HG03457 (cell line): ENCODE results near the gene AQP7.
"Not testable (repeated sequence)": the region's sequence is repeated elsewhere in the genome, so short reads cannot be mapped to it uniquely, and the experiment has no call there.

Experiments
- ATAC-seq: cut with Tn5 transposase; IDR thresholded peaks from one replicate; pipeline ENCODE4 v1.9.1; 2021; ENCODE audit warnings: moderate number of reproducible peaks; ENCODE audit not compliant: unreplicated experiment

Gene AQP7

GRCh38 chr9:33377089-33377715 lies 25.2 kb downstream of the AQP7 start:
- no peak for ATAC-seq

- no peak for ATAC-seq
These were observed 26.5 kb downstream of the AQP7 start for GRCh38 chr9:33375841-33376321.

- ATAC-seq: no peak
These were observed 27.0 kb downstream of the AQP7 start for GRCh38 chr9:33375238-33375840.

- no peak for ATAC-seq
These were observed 27.6 kb downstream of the AQP7 start for GRCh38 chr9:33374634-33375237.

- ATAC-seq: no peak
These were observed 28.2 kb downstream of the AQP7 start for GRCh38 chr9:33374190-33374589.

DNA sequence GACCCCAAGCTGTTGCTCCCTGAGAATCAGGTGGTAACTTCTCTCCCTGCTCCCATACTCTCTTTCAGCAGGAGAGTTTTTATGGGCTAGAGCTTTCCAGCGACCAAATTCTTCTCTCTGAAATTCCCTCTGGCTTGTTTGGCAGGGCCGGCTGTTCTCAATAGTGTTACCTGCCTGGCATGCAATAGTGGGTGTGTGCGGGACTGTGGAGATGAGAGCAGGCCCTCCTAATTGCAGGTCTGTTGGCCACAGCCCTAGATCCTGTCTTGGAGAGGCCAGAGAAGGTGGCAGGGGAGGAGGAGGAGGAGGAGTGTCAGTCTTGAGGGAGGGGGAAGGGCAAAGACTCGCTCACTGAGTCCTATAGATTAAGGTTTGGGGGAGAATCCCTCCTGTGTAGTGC lies 29.5 kb downstream of the AQP7 start:
- no peak for ATAC-seq

DNA sequence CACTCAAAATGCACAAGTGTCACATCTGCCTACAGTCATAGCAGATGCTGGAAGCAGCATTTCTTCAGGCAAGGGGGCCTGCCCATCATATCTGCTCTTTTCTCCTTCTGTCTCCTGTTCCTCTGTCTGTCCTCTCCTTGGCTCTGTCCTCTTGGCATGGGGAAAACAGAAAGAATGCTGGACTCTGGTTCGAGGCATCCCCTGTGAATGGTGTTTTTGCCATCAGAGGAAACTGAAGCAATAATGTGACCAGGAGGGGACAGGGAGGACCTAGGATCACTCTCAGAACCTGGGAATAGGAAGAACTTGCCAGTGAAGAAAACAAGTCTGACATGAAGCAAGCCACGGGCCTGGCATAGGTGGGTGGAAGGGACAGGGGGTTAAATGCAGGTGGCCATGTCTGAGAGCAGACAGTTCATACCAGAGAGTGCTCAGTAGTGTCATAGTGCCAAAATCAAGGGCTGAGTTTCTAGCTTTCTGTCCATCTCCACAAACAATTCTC lies 35.3 kb downstream of the AQP7 start:
- ATAC-seq: no peak

DNA sequence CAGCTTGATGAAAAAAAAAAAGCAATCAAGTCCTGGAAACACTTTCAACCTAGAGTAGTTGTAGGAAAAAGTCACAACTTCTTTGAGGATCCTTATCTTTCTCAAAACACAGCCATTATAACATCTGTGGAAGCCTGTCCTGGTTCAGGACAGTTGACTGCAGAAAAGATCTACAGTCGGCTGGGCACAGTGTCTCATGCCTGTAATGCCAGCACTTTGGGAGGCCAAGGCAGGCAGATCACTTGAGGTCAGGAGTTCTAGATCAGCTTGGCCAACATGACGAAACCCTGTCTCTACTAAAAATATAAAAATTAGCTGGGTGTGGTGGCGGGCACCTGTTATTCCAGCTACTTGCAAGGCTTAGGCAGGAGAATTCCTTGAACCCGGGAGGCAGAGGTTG lies 37.6 kb downstream of the AQP7 start:
- not testable (repeated sequence) for ATAC-seq

DNA sequence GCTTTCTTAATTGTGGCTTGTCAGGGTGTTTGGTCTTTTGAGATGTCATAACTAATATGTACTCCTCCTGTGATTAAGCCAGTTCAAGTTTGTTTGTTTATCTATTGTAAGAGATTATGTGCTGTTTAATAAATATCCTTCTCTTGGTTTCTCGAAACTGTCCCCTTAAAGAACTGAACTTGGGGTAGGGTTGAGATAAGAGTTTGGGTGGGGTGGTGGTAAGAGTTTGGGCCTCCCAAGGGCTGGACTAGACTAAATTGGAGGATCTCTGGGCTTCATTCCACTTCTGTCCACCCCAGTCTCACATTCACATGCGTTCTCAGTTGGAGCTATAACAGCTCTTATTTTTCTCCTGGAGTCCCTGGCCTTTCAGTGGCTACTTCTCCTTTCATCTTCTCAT lies 38.2 kb downstream of the AQP7 start:
- no peak for ATAC-seq

DNA sequence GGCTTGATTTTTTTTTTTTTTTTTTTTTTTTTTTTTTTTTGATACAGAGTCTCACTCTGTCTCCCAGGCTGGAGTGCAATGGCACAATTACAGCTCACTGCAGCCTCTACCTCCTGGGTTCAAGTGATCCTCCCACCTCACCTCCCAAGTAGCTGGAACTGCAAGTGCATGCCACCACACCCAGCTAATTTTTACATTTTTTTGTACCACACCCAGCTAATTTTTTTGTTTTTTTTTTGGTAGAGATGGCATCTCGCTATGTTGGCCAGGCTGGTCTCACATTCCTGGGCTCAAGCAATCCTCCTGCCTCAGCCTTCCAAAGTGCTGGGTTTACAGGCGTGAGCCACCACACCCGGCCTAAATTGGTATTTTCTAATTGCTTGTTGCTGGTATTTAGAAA lies 43.7 kb downstream of the AQP7 start:
- not testable (repeated sequence) for ATAC-seq

DNA sequence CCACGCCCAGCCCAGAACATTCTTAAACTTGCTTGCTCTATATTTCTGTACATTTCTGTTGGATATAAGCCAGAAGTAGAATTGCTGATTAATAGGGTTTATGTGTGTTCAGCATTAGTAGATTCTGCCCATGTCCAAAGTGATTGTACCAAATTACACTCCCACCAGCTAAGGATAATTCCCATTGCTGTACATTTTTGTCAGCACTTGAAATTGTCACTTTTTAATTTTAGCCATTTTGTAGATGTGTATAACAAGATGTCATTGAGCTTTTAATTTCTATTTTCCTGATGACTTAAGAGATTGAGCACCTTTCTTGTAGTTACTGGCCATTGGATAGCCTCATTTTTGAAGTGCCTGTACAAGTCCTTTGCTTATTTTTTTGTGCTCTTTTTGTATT lies 46.4 kb downstream of the AQP7 start:
- no peak for ATAC-seq

- ATAC-seq: no peak
These were observed 47.6 kb downstream of the AQP7 start for GRCh38 chr9:33354651-33355211.

- ATAC-seq: no peak
These were observed 50.8 kb downstream of the AQP7 start for GRCh38 chr9:33351547-33351946.

GRCh38 chr9:33350310-33350709 lies 52.1 kb downstream of the AQP7 start:
- ATAC-seq: no peak

- no peak for ATAC-seq
These were observed 52.6 kb downstream of the AQP7 start for GRCh38 chr9:33349743-33350142.

- no peak for ATAC-seq
These were observed 53.4 kb downstream of the AQP7 start for GRCh38 chr9:33348998-33349397.

DNA sequence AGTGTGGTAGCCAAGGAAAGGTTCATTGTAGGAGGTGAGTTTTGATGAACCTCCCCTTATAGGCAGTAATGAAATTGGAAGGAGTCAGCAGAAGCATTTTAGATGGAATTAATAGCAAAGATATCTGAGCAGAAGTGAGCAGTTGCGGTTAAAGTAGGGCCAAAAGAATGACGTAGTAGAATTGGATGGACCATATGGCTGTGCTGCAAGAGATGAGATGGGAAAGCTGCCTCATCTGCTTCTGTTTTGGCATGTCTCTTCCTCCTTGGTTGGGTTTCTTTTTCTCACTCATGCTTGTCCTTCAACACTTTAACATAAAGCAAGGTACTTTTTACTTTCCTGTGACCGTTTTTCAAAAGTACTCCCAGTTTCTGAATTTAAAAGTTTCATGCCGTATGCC lies 55.8 kb downstream of the AQP7 start:
- no peak for ATAC-seq

DNA sequence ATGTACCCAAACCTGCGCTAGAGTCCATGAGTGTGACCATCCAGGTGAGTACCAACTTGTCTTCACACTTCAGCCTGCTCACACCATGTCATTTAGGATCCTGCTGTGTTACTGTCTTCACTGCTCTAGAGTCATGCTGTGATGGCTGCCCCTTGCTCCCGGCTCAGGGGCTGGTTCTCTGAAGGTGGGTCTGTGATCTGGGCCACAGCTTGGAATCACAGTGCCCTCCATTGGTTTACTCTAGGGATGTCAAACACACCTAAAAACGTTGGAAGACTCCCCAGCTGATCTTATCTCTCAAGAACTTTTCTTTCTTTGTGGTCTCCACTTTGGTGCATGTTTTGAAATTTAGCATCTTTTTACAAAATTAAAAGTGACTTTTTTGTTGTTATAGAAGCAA lies 58.2 kb downstream of the AQP7 start:
- ATAC-seq: no peak

GRCh38 chr9:33341182-33341581 lies 61.2 kb downstream of the AQP7 start:
- no peak for ATAC-seq

DNA sequence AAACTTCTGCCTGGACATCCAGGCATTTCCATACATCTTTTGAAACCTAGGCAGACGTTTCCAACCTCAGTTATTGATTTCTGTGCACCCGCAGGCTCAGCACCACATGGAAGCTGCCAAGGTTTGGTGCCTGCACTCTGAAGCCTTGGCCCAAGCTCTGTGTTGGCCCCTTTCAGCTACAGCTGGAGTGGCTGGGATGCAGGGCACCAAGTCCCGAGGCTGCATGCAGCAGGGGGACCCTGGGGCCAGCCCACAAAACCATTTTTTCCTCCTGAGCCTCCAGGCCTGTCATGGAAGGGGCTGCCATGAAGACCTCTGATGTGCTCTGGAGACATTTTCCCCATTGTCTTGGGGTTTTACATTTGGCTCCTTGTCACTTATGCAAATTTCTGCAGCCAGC lies 62.2 kb downstream of the AQP7 start:
- no peak for ATAC-seq
